Cardiac muscle cell (in vitro differentiated cells and primary cell): Measurements from ENCODE around the gene DDX10. TPM values are rescaled to one million over a fixed set of nuclear protein-coding genes. Genes with fewer than 3 reads are reported as not detected.

Experiments used
- DNase-seq, 2 donors: peaks; one replicate each; pipeline versions ENCODE4 v3.0.0 to v3.0.0-alpha.2; 2010 to 2017; ENCODE audit warnings: low read depth in 1 of 2, low spot score in 1 of 2
- H3K27ac ChIP-seq: fragments of 200-600 bp; sonication (generic); 2 replicates; pipeline ENCODE4 v1.5.1; 2016
- H3K27me3 ChIP-seq: fragments of 200-600 bp; sonication (generic); 2 replicates; pipeline ENCODE4 v1.6.0; 2016; ENCODE audit warnings: control low read depth
- H3K36me3 ChIP-seq: fragments of 200-600 bp; sonication (generic); 2 replicates; pipeline ENCODE4 v1.5.1; 2016; ENCODE audit warnings: control low read depth
- H3K4me1 ChIP-seq: fragments of 200-600 bp; sonication (generic); 2 replicates; pipeline ENCODE4 v1.8.1; 2017; ENCODE audit warnings: low read depth, mild to moderate bottlenecking, mixed run types
- H3K4me3 ChIP-seq: fragments of 200-600 bp; sonication (generic); 2 replicates; pipeline ENCODE4 v1.5.1; 2016; ENCODE audit warnings: mild to moderate bottlenecking
- H3K9me3 ChIP-seq: fragments of 200-600 bp; sonication (generic); 2 replicates; pipeline ENCODE4 v1.5.1; 2017; ENCODE audit warnings: low read depth, mild to moderate bottlenecking, control low read depth
- polyA plus RNA-seq: library from polyadenylated mRNA; unstranded; fragments of >200 nt; fragmentation: Nextera tagmentation; extraction: Ambion mirVana; gene quantifications from 2 replicates; pipeline ENCODE4 v1.2.1, GENCODE V29; 2016
- total RNA-seq: library from RNA; depleted of rRNA; stranded (reverse); fragments of >200 nt; gene quantifications from 2 replicates; pipeline ENCODE4 v1.2.3, GENCODE V29; 2016
- TF ChIP-seq, protein P1 (sequence below): IDR thresholded peaks from 2 replicates; pipeline ENCODE4 v1.5.1; 2012; ENCODE audit warnings: low read depth, mild to moderate bottlenecking, low read length

DDX10 gene
- total and polyA plus RNA-seq, 2 experiments from 2014 or later: 16.0 to 17.9 TPM

DNA sequence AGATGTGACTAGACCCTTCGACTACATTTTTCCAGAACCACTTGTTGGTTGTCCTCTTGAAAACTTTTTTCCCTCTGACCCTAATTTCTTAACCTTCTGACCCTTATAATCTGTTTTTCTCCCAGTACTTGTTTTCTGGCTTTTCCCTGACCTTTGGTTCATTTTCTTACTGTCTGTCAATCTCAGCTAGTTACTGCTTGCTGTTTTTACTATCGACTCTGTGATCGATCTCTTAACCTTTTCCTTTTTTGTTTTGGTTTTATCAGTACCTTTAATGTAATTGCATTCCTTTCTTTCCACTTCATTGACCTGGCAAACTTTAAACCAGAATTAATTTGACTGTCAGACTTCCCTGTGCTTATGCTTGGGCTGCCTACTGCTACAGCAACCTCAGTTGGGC, 92.8 kb downstream of the DDX10 start:
- H3K36me3 ChIP-seq: no peaks in the 10 kb centered on the region
- H3K27me3 ChIP-seq: no peaks in the 10 kb centered on the region
- H3K9me3 ChIP-seq: no peaks in the 10 kb centered on the region
- TF ChIP-seq, protein P1, sequence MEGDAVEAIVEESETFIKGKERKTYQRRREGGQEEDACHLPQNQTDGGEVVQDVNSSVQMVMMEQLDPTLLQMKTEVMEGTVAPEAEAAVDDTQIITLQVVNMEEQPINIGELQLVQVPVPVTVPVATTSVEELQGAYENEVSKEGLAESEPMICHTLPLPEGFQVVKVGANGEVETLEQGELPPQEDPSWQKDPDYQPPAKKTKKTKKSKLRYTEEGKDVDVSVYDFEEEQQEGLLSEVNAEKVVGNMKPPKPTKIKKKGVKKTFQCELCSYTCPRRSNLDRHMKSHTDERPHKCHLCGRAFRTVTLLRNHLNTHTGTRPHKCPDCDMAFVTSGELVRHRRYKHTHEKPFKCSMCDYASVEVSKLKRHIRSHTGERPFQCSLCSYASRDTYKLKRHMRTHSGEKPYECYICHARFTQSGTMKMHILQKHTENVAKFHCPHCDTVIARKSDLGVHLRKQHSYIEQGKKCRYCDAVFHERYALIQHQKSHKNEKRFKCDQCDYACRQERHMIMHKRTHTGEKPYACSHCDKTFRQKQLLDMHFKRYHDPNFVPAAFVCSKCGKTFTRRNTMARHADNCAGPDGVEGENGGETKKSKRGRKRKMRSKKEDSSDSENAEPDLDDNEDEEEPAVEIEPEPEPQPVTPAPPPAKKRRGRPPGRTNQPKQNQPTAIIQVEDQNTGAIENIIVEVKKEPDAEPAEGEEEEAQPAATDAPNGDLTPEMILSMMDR: no peak
- H3K4me1 ChIP-seq: peaks cover 23% of the 10 kb centered on the region
- DNase-seq: no peak
- H3K27ac ChIP-seq: no peak overlapping the region
- no peak overlapping the region for H3K4me3 ChIP-seq

DNA sequence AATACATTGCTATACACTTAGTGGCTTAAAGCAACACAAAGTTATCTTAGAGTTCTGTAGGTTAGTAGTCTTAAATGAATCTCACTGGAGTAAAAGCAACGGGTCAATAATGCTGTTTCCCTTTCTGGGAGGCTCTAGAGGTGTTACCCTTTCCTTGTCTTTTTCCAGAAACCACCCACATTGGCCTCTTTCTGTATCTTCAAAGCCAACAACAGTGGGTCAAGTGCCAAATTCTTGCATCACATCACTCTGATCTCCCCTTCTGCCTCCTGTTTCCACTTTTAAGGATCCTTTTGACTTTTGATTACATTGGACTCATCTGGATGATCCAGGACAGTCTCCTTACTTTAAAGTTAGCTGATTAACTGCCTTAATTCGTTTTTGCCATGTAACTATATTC, 93.6 kb downstream of the DDX10 start:
- no peak overlapping the region for H3K4me3 ChIP-seq
- DNase-seq: peak in 1 of 2 donors; percentile 76
- H3K27me3 ChIP-seq: no peaks in the 10 kb centered on the region
- H3K9me3 ChIP-seq: no peaks in the 10 kb centered on the region
- H3K27ac ChIP-seq: no peak overlapping the region
- peaks cover 23% of the 10 kb centered on the region for H3K4me1 ChIP-seq
- TF ChIP-seq, protein P1: no peak
- no peaks in the 10 kb centered on the region for H3K36me3 ChIP-seq

DNA sequence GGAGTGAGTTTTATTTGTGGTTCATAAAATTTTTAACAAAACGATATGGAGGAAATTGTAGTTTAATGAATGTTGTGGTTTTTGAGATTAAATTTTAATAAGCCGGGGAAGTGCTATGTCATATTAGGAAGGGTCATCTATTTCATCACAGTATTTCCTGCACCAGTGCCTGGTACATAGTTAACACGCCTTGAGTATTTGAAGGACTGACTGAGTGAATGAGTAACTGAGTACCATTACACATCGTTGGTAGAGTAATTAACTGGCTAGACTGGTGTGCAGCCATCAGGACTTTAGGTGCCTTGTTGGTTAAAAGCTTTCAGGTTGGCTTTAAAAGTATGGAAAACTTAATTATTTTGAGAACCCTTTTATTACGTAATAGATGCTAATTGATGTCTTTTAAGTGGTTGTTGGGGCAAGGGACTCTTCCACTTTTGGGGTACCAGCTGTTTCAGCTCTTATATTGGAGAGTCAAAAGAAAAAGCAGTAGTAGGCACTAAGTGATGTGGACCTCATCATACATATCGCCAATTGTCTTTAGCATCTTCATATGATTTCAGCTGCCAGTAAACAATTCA, 101.8 kb downstream of the DDX10 start:
- no peaks in the 10 kb centered on the region for H3K36me3 ChIP-seq
- peak in 1 of 2 donors; percentile 33 for DNase-seq
- TF ChIP-seq, protein P1: no peak

DNA sequence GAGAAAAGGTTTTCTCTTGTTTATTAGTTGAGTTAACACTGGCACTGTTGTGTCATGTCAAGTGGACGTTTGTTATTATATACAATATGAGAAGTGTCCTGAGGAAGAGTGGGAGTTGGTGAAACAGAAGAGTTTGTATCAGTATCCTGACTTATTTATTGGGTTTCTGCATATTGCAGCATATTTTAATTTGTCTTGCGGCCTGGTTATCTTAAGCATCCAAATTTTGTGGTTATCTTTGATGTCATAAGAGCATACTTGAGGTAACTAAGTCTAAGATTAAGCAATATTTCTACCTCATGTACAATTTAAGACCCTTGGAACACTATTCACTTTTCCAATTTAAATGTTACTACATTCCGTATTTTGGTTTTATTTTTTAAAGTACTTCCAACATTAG, 103.5 kb downstream of the DDX10 start:
- peak in 1 of 2 donors; percentile 95 for DNase-seq
- TF ChIP-seq, protein P1: no peak

More for the DNA sequence above, 101.8 kb downstream of the DDX10 start:
- Histone ChIP-seq H3K4me1 (no peaks in the 10 kb centered on the region), H3K4me3 (no peak overlapping the region), H3K27ac (no peak overlapping the region), H3K9me3 (no peaks in the 10 kb centered on the region), H3K27me3 (no peaks in the 10 kb centered on the region)

DNA sequence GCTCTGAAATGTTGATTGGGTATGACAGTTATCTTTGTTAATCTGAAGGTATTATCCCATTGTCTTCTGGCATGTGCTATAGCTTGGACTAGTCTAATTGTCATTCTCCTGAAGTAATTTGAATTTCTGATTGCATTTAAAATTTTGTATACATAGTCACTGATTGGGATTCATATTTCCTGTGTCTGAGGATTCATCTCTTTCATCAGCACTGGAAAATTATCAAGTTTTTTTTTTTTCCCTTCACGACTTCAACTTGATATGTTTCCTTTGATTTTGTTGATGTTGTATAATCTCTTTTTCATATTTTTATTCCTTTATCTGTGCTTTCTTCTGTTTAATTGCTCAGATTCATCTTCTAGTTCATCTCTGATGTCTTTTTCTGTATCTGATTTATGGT, 104.1 kb downstream of the DDX10 start:
- no peak overlapping the region for H3K4me3 ChIP-seq
- no peaks in the 10 kb centered on the region for H3K4me1 ChIP-seq
- no peaks in the 10 kb centered on the region for H3K9me3 ChIP-seq
- no peaks in the 10 kb centered on the region for H3K27me3 ChIP-seq
- TF ChIP-seq, protein P1: no peak
- no peak overlapping the region for H3K27ac ChIP-seq
- DNase-seq: no peak
- H3K36me3 ChIP-seq: no peaks in the 10 kb centered on the region

More for the DNA sequence above, 103.5 kb downstream of the DDX10 start:
- no peaks in the 10 kb centered on the region for H3K9me3 ChIP-seq
- no peaks in the 10 kb centered on the region for H3K27me3 ChIP-seq
- no peaks in the 10 kb centered on the region for H3K4me1 ChIP-seq
- H3K27ac ChIP-seq: no peak overlapping the region
- no peak overlapping the region for H3K4me3 ChIP-seq
- H3K36me3 ChIP-seq: no peaks in the 10 kb centered on the region
